B cell (primary cell): ENCODE data around the gene BMERB1. TPM values are rescaled to one million over a fixed set of nuclear protein-coding genes. Genes with fewer than 3 reads are reported as not detected.

ENCODE experiments used
- ATAC-seq: fragments of 200-7000 bp; cut with Tn5 transposase; one replicate; pipeline ENCODE4 v1.10.0; 2021; ENCODE audit warnings: low read depth, mild to moderate bottlenecking, moderate number of reproducible peaks, moderate library complexity
- CTCF ChIA-PET: fragments of 350-600 bp; sonication (Branson Sonifier 250); formaldehyde crosslinking; loops from one replicate; lab custom pipeline; 2021; ENCODE audit warnings: antibody characterized with exemption, inconsistent platforms; lab: Charles Lee
- POLR2A ChIA-PET: fragments of 350-600 bp; sonication (Branson Sonifier 250); formaldehyde crosslinking; loops from one replicate; lab custom pipeline; 2021; ENCODE audit warnings: antibody characterized with exemption; lab: Charles Lee
- DNase-seq: peaks from one replicate; pipeline ENCODE4 v3.0.0; 2013
- H2AFZ ChIP-seq: 2 replicates; pipeline ENCODE4 v1.6.1; 2012; ENCODE audit warnings: mild to moderate bottlenecking, low read depth, low read length; ENCODE audit not compliant: insufficient read depth, poor library complexity, severe bottlenecking
- H3K27ac ChIP-seq, 2 donors: 1 replicate in 1 of 2; 2 replicates in 1 of 2; pipeline ENCODE4 v1.5.1; 2012 to 2013; ENCODE audit warnings: low read length in 2 of 2, mild to moderate bottlenecking in 2 of 2, moderate library complexity in 1 of 2
- H3K27me3 ChIP-seq, 4 experiments: fragments of 200-600 bp in 1 of 4; sonication (generic) in 1 of 4; replicated peaks in 1 of 4; 1 replicate in 2 of 4; 2 replicates in 2 of 4; pipeline versions ENCODE4 v1.6.1 to v1.7.0; 2013 to 2016; ENCODE audit warnings: low read length in 3 of 4, mild to moderate bottlenecking in 2 of 4, mixed read lengths in 1 of 4, moderate library complexity in 1 of 4; ENCODE audit not compliant: insufficient read depth in 4 of 4, control insufficient read depth in 3 of 4; ENCODE audit errors: control extremely low read depth in 1 of 4
- H3K36me3 ChIP-seq, 2 experiments: replicated peaks in 1 of 2; 1 replicate in 1 of 2; 2 replicates in 1 of 2; pipeline versions ENCODE4 v1.6.1 to v1.7.1; 2013; ENCODE audit warnings: low read length in 1 of 2; ENCODE audit not compliant: insufficient read depth in 2 of 2, control insufficient read depth in 1 of 2; ENCODE audit errors: control extremely low read depth in 1 of 2, extremely low read depth in 1 of 2
- H3K4me1 ChIP-seq, 2 donors: fragments of 200-600 bp in 1 of 2; sonication (generic) in 1 of 2; 1 replicate in 1 of 2; 2 replicates in 1 of 2; pipeline versions ENCODE4 v1.5.1 to v1.6.1; 2013 to 2017; ENCODE audit warnings: low read length in 2 of 2; ENCODE audit not compliant: control insufficient read depth in 2 of 2, insufficient read depth in 2 of 2
- H3K4me2 ChIP-seq: replicated peaks from 2 replicates; pipeline ENCODE3; 2012; ENCODE audit warnings: mild to moderate bottlenecking, low read depth, low read length; ENCODE audit not compliant: poor library complexity, severe bottlenecking
- H3K4me3 ChIP-seq, 5 experiments: fragments of 200-600 bp in 1 of 5; sonication (generic) in 1 of 5; 1 replicate in 3 of 5; 2 replicates in 2 of 5; pipeline versions ENCODE4 v1.5.1 to v1.7.0; 2011 to 2016; ENCODE audit warnings: low read length in 4 of 5, mild to moderate bottlenecking in 4 of 5, low read depth in 2 of 5, control low read depth in 1 of 5, moderate library complexity in 1 of 5; ENCODE audit not compliant: insufficient read depth in 1 of 5; ENCODE audit errors: control extremely low read depth in 1 of 5, extremely low read depth in 1 of 5
- H3K79me2 ChIP-seq: fragments of 200-600 bp; sonication (generic); one replicate; pipeline ENCODE4 v1.6.0; 2016; ENCODE audit warnings: low read length; ENCODE audit not compliant: control insufficient read depth, insufficient read depth
- H3K9ac ChIP-seq: fragments of 200-600 bp; sonication (generic); 2 replicates; pipeline ENCODE4 v1.6.1; 2017; ENCODE audit warnings: mild to moderate bottlenecking, low read length, moderate library complexity
- H3K9me3 ChIP-seq, 3 donors: one replicate each; pipeline versions ENCODE4 v1.6.1 to v1.7.1; 2013; ENCODE audit warnings: low read length in 2 of 3; ENCODE audit not compliant: control insufficient read depth in 2 of 3, insufficient read depth in 1 of 3; ENCODE audit errors: control extremely low read depth in 1 of 3
- H4K20me1 ChIP-seq: 2 replicates; pipeline ENCODE4 v1.6.0; 2012; ENCODE audit warnings: mild to moderate bottlenecking, low read length; ENCODE audit not compliant: insufficient read depth, control insufficient read depth, poor library complexity, severe bottlenecking
- H3K27ac Mint-ChIP-seq: one replicate; pipeline ENCODE4 v1.8.0; 2021; ENCODE audit warnings: mixed read lengths
- H3K27me3 Mint-ChIP-seq: one replicate; pipeline ENCODE4 v1.8.0; 2021; ENCODE audit warnings: mixed read lengths
- H3K4me1 Mint-ChIP-seq: one replicate; pipeline ENCODE4 v1.8.0; 2021; ENCODE audit warnings: mixed read lengths
- H3K4me3 Mint-ChIP-seq: one replicate; pipeline ENCODE4 v1.8.0; 2021; ENCODE audit warnings: mixed read lengths
- H3K9me3 Mint-ChIP-seq: one replicate; pipeline ENCODE4 v1.8.0; 2022; ENCODE audit warnings: mixed read lengths; ENCODE audit not compliant: insufficient read depth
- EZH2 ChIP-seq: IDR thresholded peaks from 2 replicates; pipeline ENCODE4 v1.6.1; 2012; ENCODE audit warnings: borderline replicate concordance, low read depth, mild to moderate bottlenecking, moderate library complexity, low read length; ENCODE audit not compliant: insufficient read depth, poor library complexity, severe bottlenecking
- WGBS: methylation state at CpG from one replicate; pipeline ENCODE4 v1.1.5; 2013; ENCODE audit warnings: missing lambda C conversion rate; ENCODE audit not compliant: insufficient coverage; 5-methylcytosine and 5-hydroxymethylcytosine counted together
- intact Hi-C: fragments of 100-400 bp; cut with micrococcal nuclease; formaldehyde crosslinking; loops from one replicate; pipeline ENCODE4 v1.10.0; 2022
- polyA plus RNA-seq: library from polyadenylated mRNA; depleted of rRNA; stranded (reverse); fragments of >200 nt; gene quantifications from 2 replicates; pipeline ENCODE4 v1.2.3, GENCODE V29; 2012
- total RNA-seq, 2 donors: library from RNA; stranded (reverse); fragments of 120-200 nt in 1 of 2; gene quantifications; 1 replicate in 1 of 2; 2 replicates in 1 of 2; pipeline versions ENCODE4 v1.2.3 to v1.2.4, GENCODE V29; 2013 to 2022
- TF ChIP-seq, protein P1 (sequence below): fragments of 200-600 bp; IDR thresholded peaks from one replicate; pipeline ENCODE4 v1.8.0; 2022; ENCODE audit warnings: antibody characterized with exemption, mild to moderate bottlenecking

BMERB1 gene
- total and polyA plus RNA-seq, 2 donors (not counting 1 experiment from before 2014, with no cell fraction given), result 2.2 to 11.2 TPM

DNA sequence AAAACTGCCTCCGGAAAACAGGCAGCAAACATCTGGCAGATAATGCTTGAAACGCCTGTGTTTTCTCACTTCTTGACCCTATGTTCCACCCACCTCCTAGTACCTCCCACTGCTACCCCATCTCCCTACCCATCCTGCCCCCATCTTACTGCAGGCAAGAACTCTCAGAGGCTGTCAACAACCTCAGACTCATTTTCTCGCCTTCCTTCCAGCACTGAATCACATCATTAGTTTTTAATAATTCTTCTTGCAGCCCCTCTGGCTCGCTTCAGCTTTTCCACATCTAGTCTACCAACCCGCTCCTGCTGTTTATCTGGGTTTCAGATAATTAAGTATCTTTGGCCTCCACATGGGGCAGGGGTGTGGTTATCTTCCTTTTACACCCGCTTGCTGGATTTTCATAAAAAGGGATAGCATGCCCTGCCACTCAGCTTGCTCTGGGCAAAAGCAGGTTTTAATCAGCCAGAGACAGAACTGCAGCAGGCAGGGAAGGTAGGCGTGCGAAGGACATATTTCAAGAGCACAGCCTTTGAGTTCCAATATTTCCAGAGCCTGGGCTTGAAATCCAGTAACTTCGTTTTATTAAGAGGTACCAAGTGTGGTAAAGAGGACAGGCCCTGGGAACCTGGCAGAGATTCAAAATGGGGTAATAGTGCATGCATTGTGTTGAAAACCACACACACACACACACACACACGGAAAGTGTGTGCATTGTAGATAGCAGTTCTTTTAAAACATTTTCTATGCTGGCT is 87.5 kb downstream of the BMERB1 start:
- H3K36me3 ChIP-seq, result no peaks in the 10 kb centered on the region
- H3K4me2 ChIP-seq, result no peak overlapping the region
- H3K27ac Mint-ChIP-seq, result no peak overlapping the region
- no peak overlapping the region for H2AFZ ChIP-seq
- H4K20me1 ChIP-seq, result no peaks in the 10 kb centered on the region
- POLR2A ChIA-PET, result no interaction called here
- DNase-seq (no peak), ATAC-seq (no peak)
- H3K27ac ChIP-seq, result no peak overlapping the region
- no peak overlapping the region for H3K9ac ChIP-seq
- TF ChIP-seq EZH2, result no peak
- TF ChIP-seq, protein P1, sequence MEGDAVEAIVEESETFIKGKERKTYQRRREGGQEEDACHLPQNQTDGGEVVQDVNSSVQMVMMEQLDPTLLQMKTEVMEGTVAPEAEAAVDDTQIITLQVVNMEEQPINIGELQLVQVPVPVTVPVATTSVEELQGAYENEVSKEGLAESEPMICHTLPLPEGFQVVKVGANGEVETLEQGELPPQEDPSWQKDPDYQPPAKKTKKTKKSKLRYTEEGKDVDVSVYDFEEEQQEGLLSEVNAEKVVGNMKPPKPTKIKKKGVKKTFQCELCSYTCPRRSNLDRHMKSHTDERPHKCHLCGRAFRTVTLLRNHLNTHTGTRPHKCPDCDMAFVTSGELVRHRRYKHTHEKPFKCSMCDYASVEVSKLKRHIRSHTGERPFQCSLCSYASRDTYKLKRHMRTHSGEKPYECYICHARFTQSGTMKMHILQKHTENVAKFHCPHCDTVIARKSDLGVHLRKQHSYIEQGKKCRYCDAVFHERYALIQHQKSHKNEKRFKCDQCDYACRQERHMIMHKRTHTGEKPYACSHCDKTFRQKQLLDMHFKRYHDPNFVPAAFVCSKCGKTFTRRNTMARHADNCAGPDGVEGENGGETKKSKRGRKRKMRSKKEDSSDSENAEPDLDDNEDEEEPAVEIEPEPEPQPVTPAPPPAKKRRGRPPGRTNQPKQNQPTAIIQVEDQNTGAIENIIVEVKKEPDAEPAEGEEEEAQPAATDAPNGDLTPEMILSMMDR, result no peak
- no peaks in the 10 kb centered on the region for H3K79me2 ChIP-seq
- no peak overlapping the region for H3K4me3 ChIP-seq
- no peaks in the 10 kb centered on the region for H3K9me3 Mint-ChIP-seq
- CTCF ChIA-PET, result interaction anchor here (1.1 kb wide), 1 partner anchor 183 kb away, joined by 3 read pairs; no protein-coding TSS in a partner anchor
- intact Hi-C loops, result loop anchor here (2.0 kb wide), 1 partner anchor 69 kb away; no protein-coding TSS in a partner anchor
- no peak overlapping the region for H3K4me3 Mint-ChIP-seq
- H3K27me3 ChIP-seq, result no peaks in the 10 kb centered on the region
- H3K27me3 Mint-ChIP-seq, result no peaks in the 10 kb centered on the region
- 97% methylated on average over 6 of the region's 10 CpGs for WGBS
- peaks cover 10% of the 10 kb centered on the region for H3K4me1 Mint-ChIP-seq
- peaks cover 5 to 11% of the 10 kb centered on the region in 2 donors for H3K4me1 ChIP-seq
- peaks cover 0 to 2% (median 0%) of the 10 kb centered on the region in 3 donors for H3K9me3 ChIP-seq

DNA sequence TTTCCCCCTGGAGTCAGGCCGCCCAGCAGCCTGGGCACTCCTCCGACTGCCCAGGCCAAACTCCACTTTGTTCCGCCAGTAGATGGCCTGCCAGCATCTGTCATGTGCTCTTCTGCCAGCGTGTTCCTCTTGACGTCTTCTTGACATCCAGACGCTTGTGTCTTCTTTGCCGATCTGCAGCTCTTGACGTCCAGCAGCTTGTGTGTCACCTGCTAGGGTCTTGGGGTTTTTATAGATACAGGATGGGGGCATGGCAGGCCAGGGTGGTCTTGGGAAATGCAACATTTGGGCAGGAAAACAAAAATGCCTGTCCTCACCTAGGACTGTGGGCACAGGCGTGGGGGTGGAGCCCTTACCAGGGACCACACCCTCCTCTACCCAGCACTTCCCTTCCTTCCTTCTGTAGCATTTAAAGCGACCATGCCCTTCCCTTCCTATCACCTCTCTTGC is 88.7 kb downstream of the BMERB1 start:
- Histone ChIP-seq H3K4me2 (peak overlapping the region; percentile 33), H3K27ac (no peak overlapping the region), H3K9me3 (peaks cover 0 to 2% (median 0%) of the 10 kb centered on the region in 3 donors), H3K9ac (no peak overlapping the region), H4K20me1 (no peaks in the 10 kb centered on the region), H3K4me3 (no peak overlapping the region), H2AFZ (peak overlapping the region; percentile 2), H3K27me3 (no peaks in the 10 kb centered on the region), H3K79me2 (no peaks in the 10 kb centered on the region), H3K36me3 (no peaks in the 10 kb centered on the region), H3K4me1 (peaks cover 5 to 11% of the 10 kb centered on the region in 2 donors)
- peak overlapping the region; percentile 24 for H3K27ac Mint-ChIP-seq
- no peaks in the 10 kb centered on the region for H3K27me3 Mint-ChIP-seq
- DNase-seq (peak; percentile 9), ATAC-seq (no peak)
- no peaks in the 10 kb centered on the region for H3K9me3 Mint-ChIP-seq
- intact Hi-C loops, result loop anchor here (2.0 kb wide), 1 partner anchor 68 kb away; no protein-coding TSS in a partner anchor
- H3K4me1 Mint-ChIP-seq, result peaks cover 10% of the 10 kb centered on the region
- 75% methylated on average over 10 of the region's 10 CpGs for WGBS
- POLR2A ChIA-PET, result interaction anchor here (1.6 kb wide), 1 partner anchor 68 kb away, joined by 4 read pairs; no protein-coding TSS in a partner anchor
- H3K4me3 Mint-ChIP-seq, result peak overlapping the region; percentile 69
- TF ChIP-seq, protein P1, result no peak
- TF ChIP-seq EZH2, result no peak
- CTCF ChIA-PET, result interaction anchor here (1.1 to 1.2 kb wide), 3 partner anchors 9 to 182 kb away, joined by 3 read pairs; no protein-coding TSS in a partner anchor
